Heart left ventricle (tissue), 16 donors: ENCODE measurements around the gene GET3. TPM values are rescaled to one million over a fixed set of nuclear protein-coding genes. Genes with fewer than 3 reads are reported as not detected.

Experiments used
- ATAC-seq, 4 donors: fragments of 200-7000 bp; cut with Tn5 transposase; one replicate each; pipeline ENCODE4 v1.9.1; 2020 to 2022; ENCODE audit warnings: moderate library complexity in 4 of 4, mild to moderate bottlenecking in 3 of 4, moderate number of reproducible peaks in 1 of 4
- DNase-seq, 5 donors: peaks; one replicate each; pipeline ENCODE4 v3.0.0-alpha.2; 2020
- H3K27ac ChIP-seq, 12 donors: fragments of 200-600 bp; sonication (generic) in 4 of 12; one replicate each; pipeline versions ENCODE4 v1.5.0 to v1.8.0; 2016 to 2022; ENCODE audit warnings: mild to moderate bottlenecking in 2 of 12
- H3K27me3 ChIP-seq, 9 donors: fragments of 200-600 bp; sonication (generic) in 2 of 9; one replicate each; pipeline versions ENCODE4 v1.5.1 to v1.8.0; 2016 to 2022; ENCODE audit warnings: mild to moderate bottlenecking in 3 of 9
- H3K36me3 ChIP-seq, 9 donors: fragments of 200-600 bp; sonication (generic) in 2 of 9; one replicate each; pipeline versions ENCODE4 v1.5.0 to v1.8.0; 2018 to 2022; ENCODE audit warnings: mild to moderate bottlenecking in 2 of 9
- H3K4me1 ChIP-seq, 12 donors: fragments of 200-600 bp; sonication (generic) in 4 of 12; one replicate each; pipeline versions ENCODE4 v1.5.0 to v1.8.0; 2016 to 2022; ENCODE audit warnings: mild to moderate bottlenecking in 3 of 12
- H3K4me3 ChIP-seq, 12 donors: fragments of 200-600 bp; sonication (generic) in 4 of 12; one replicate each; pipeline versions ENCODE4 v1.5.0 to v1.8.0; 2017 to 2022; ENCODE audit warnings: mild to moderate bottlenecking in 9 of 12, moderate library complexity in 4 of 12
- H3K9me3 ChIP-seq, 12 donors: fragments of 200-600 bp; sonication (generic) in 4 of 12; one replicate each; pipeline versions ENCODE4 v1.5.0 to v1.8.0; 2016 to 2022; ENCODE audit warnings: mild to moderate bottlenecking in 1 of 12
- POLR2A ChIP-seq, 2 donors: fragments of 450-650 bp; IDR thresholded peaks; one replicate each; pipeline ENCODE4 v1.6.1; 2017; ENCODE audit warnings: antibody characterized with exemption in 2 of 2, mild to moderate bottlenecking in 2 of 2, moderate library complexity in 2 of 2
- WGBS, 4 donors: extraction: QIAGEN DNeasy Blood & Tissue Kit in 2 of 4; methylation state at CpG; one replicate each; pipeline versions ENCODE4 v1.1.5 to v1.1.7; 2013 to 2018; 5-methylcytosine and 5-hydroxymethylcytosine counted together
- intact Hi-C, 10 donors: fragments of 100-400 bp; cut with DNase I; formaldehyde crosslinking; loops; one replicate each; pipeline versions ENCODE4 v1.11.1 to v1.14.2; 2022
- polyA plus RNA-seq, 2 donors: library from polyadenylated mRNA; stranded (reverse); fragments of 200-250 nt; gene quantifications; one replicate each; pipeline ENCODE4 v1.2.3, GENCODE V29; 2013
- total RNA-seq, 9 donors: library from RNA; depleted of rRNA in 2 of 9; stranded (reverse); fragments of >200 nt in 2 of 9; fragmentation: NEBNext Ultra II Directional in 3 of 9; extraction: Animal tissue kit (Norgen Biotek cat#: 25700) in 3 of 9; gene quantifications; one replicate each; pipeline versions ENCODE4 v1.1.0 to v1.2.4, GENCODE V29; 2016 to 2023
- TF ChIP-seq, protein P1 (sequence below), 12 donors: fragments of 200-600 bp; sonication (generic) in 4 of 12; IDR thresholded peaks; one replicate each; pipeline versions ENCODE4 v1.5.0 to v1.8.0; 2018 to 2022; ENCODE audit warnings: antibody characterized with exemption in 12 of 12, mild to moderate bottlenecking in 5 of 12
- donor health status: ischemic (EF 13 %, LVEDD 7.1; RV severe dilation, severe dysfunction).
- donor health status: healthy with polysubstance abuse.
- donor health status: DM: no; HTN: yes; CAD: no.
- donor health status: DM: no; HTN: no; CAD: no.
- donor health status: ischemic (EF 25% LVEDD 6.9; RV normal size, moderate dysfunction).
- donor health status: ischemic (EF 25% LVEDD 5.7; RV mildly dilated, moderate dysfunction).
- donor health status: healthy.
- donor health status: DM: yes; HTN: yes; CAD: no.
- donor health status: ischemic (EF 35%, LVEDD 5.7; RV mildly dilated, moderate dysfunction).
- donor health status: nonischemic (EF 11% LVEDD 7.7; RV severe dilation, severe dysfunction).
- donor health status: DM: yes; HTN: yes; CAD: no.
- donor health status: PGD.
- donor health status: ischemic (EF 29% LVEDD 5.4; RV normal size, mild dysfunction).
- donor health status: nonischemic (EF 23%, LVEDD 6.1; RV moderate dilation, normal function).

The GET3 gene
- total and polyA plus RNA-seq, 11 donors, result 54.3 to 133 (median 62.9) TPM

DNA sequence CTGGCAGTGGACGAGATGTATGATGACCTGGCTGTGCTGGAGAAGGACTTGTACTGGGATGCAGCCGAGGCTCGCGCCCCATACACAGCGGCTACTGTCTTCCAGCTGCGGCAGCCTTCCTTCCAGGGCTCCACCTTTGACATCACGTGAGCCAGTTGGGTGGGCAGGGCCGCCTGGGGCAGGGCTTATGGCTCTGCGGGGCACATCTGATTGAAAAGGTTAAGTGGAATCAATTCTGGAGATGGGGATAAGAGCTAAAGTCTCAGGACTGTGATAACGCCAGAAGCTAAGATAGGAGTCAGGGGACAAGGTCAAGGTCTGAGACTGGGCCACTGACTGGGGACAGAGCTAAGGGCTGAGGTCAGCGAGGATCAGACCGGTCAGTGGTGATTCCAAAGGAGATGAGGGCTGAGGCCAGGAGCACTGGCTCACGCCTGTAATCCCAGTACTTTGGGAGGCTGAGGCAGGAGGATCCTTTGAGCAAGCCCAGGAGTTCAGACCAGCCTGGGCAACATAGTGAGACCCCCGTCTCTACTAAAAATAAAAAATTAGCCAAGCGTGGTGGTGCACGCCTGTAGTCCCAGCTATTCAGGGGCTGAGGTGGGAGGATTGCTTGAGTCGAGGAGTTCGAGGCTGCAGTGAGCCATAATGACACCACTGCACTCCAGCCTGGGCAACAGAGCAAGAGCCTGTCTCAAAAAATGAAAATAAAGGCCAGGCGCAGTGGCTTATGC is 19.0 kb downstream of the GET3 start:
- no peaks in the 10 kb centered on the region for H3K9me3 ChIP-seq
- H3K4me3 ChIP-seq, result no peak overlapping the region
- no peak overlapping the region for H3K27ac ChIP-seq
- no peak for ATAC-seq
- intact Hi-C loops, result loop anchor here in 2 of 10 donors (5.0 kb wide), 2 partner anchors 39 to 91 kb away; no protein-coding TSS in a partner anchor
- no peaks in the 10 kb centered on the region for H3K36me3 ChIP-seq
- 84 to 88% (median 86%) methylated on average over 17 to 19 of the region's 19 CpGs for WGBS, 4 donors
- H3K27me3 ChIP-seq, result peaks cover 0 to 4% (median 0%) of the 10 kb centered on the region in 9 donors
- H3K4me1 ChIP-seq, result peaks cover 0 to 16% (median 9%) of the 10 kb centered on the region in 12 donors
- DNase-seq, result no peak
- no peak for TF ChIP-seq POLR2A (IDR thresholded peaks at IDR 0.05)
- TF ChIP-seq, protein P1, sequence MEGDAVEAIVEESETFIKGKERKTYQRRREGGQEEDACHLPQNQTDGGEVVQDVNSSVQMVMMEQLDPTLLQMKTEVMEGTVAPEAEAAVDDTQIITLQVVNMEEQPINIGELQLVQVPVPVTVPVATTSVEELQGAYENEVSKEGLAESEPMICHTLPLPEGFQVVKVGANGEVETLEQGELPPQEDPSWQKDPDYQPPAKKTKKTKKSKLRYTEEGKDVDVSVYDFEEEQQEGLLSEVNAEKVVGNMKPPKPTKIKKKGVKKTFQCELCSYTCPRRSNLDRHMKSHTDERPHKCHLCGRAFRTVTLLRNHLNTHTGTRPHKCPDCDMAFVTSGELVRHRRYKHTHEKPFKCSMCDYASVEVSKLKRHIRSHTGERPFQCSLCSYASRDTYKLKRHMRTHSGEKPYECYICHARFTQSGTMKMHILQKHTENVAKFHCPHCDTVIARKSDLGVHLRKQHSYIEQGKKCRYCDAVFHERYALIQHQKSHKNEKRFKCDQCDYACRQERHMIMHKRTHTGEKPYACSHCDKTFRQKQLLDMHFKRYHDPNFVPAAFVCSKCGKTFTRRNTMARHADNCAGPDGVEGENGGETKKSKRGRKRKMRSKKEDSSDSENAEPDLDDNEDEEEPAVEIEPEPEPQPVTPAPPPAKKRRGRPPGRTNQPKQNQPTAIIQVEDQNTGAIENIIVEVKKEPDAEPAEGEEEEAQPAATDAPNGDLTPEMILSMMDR (IDR thresholded peaks at IDR 0.05), result no peak

DNA sequence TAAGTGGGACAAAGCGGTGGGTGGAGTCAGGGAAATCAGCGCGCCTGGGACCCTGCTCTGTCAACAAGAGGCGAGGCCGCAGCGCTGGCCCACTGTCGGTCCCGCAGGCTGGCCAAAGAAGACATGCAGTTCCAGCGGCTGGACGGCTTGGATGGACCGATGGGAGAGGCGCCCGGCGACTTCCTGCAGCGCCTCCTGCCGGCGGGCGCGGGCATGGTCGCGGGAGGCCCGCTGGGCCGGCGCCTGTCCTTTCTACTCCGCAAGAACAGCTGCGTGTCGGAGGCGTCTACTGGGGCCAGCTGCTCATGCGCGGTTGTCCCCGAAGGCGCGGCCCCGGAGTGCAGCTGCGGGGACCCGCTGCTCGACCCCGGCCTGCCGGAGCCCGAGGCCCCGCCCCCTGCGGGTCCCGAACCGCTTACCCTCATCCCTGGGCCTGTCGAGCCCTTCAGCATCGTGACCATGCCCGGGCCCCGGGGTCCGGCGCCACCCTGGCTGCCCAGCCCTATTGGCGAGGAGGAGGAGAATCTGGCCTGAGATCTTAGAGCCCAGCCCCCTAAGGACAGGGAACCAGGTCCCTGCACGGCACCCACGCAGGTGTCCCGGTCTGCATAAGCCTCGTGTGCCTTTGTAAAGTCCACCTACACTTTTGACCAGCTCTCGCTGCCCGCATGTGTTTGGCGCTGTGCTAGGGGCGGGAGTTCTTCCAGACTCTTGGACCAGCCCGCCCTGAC is 20.4 kb downstream of the GET3 start:
- Histone ChIP-seq H3K4me1 (peaks cover 0 to 24% (median 15%) of the 10 kb centered on the region in 12 donors), H3K36me3 (peaks cover 0 to 9% (median 0%) of the 10 kb centered on the region in 9 donors), H3K4me3 (peak overlapping the region in 9 of 12 donors; percentile 16 to 53 (median 40)), H3K27me3 (peaks cover 0 to 4% (median 0%) of the 10 kb centered on the region in 9 donors), H3K27ac (peak overlapping the region in 9 of 12 donors; percentile 3 to 72 (median 48)), H3K9me3 (no peaks in the 10 kb centered on the region)
- intact Hi-C loops, result loop anchor here in 3 of 10 donors (2.0 to 5.0 kb wide), 3 partner anchors 40 to 90 kb away; no protein-coding TSS in a partner anchor
- 6 to 13% (median 10%) methylated on average over 25 to 60 of the region's 60 CpGs for WGBS, 4 donors
- peak; percentile 66 to 85 (median 76) for DNase-seq
- ATAC-seq, result peak; percentile 33 to 83 (median 76)
- no peak for TF ChIP-seq POLR2A (IDR thresholded peaks at IDR 0.05)
- TF ChIP-seq, protein P1 (IDR thresholded peaks at IDR 0.05), result peak; percentile 78 to 98 (median 92)

DNA sequence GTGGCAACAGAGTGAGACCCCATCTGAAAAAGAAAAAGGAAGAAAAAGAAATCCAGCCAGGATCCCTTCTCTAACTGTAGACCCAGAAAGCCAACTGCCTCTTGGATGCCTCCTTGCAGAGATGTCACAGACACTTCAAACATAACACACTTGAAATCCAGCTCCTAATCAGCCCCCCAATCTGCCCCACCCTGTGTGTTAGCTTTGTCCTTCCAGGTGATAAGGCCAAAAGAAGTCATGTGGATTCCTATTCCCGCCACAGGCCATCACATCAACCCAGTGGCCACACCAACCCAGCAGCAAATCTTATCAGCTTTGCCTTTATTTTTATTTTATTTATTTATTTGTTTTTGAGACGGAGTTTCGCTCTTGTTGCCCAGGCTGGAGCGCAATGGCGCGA is 22.4 kb downstream of the GET3 start:
- H3K27me3 ChIP-seq, result no peaks in the 10 kb centered on the region
- no peak overlapping the region for H3K4me3 ChIP-seq
- no peak overlapping the region for H3K27ac ChIP-seq
- no peaks in the 10 kb centered on the region for H3K9me3 ChIP-seq
- TF ChIP-seq, protein P1 (IDR thresholded peaks at IDR 0.05), result no peak
- no peak for TF ChIP-seq POLR2A (IDR thresholded peaks at IDR 0.05)
- intact Hi-C loops, result loop anchor here in 8 of 10 donors (1.0 to 5.0 kb wide), 6 partner anchors 38 to 88 kb away; no protein-coding TSS in a partner anchor
- WGBS, 4 donors, result 85 to 89% (median 88%) methylated on average over 6 of the region's 6 CpGs
- no peak for DNase-seq
- H3K36me3 ChIP-seq, result peaks cover 0 to 24% (median 12%) of the 10 kb centered on the region in 9 donors
- peaks cover 0 to 34% (median 15%) of the 10 kb centered on the region in 12 donors for H3K4me1 ChIP-seq
- no peak for ATAC-seq
